Adipose tissue (tissue), 3 donors: ENCODE measurements around the gene RBM14. TPM values are rescaled to one million over a fixed set of nuclear protein-coding genes. Genes with fewer than 3 reads are reported as not detected.
"Not testable (repeated sequence)": the region's sequence is repeated elsewhere in the genome, so short reads cannot be mapped to it uniquely, and the experiment has no call there.

Source experiments
- H3K27ac ChIP-seq: one replicate; pipeline ENCODE4 v1.5.1; 2013; ENCODE audit warnings: low read depth, low read length
- WGBS, 3 donors: extraction: QIAGEN DNeasy Blood & Tissue Kit; methylation state at CpG; one replicate each; pipeline ENCODE4 v1.1.7; 2013; 5-methylcytosine and 5-hydroxymethylcytosine counted together
- polyA plus RNA-seq, 3 donors: library from polyadenylated mRNA; stranded (reverse); fragments of 200-250 nt; gene quantifications; one replicate each; pipeline ENCODE4 v1.2.3, GENCODE V29; 2013
- donor health status: healthy with polysubstance abuse.
- donor health status: Bipolar disorder and iron deficiency.
- donor health status: healthy.

Gene RBM14
- polyA plus RNA-seq, 3 donors = 21.1 to 35.3 (median 33.4) TPM

- WGBS, 3 donors = 51 to 65% (median 60%) methylated on average over 7 of the region's 7 CpGs
- no peak overlapping the region for H3K27ac ChIP-seq
Observed at GRCh38 chr11:66593650-66594049, 22.8 kb upstream of the RBM14 start.

GRCh38 chr11:66595245-66595904 lies 21.1 kb upstream of the RBM14 start:
- no peak overlapping the region for H3K27ac ChIP-seq

GRCh38 chr11:66598993-66599392 lies 17.4 kb upstream of the RBM14 start:
- 95 to 96% (median 96%) methylated on average over 6 of the region's 6 CpGs for WGBS, 3 donors
- H3K27ac ChIP-seq = no peak overlapping the region

More at GRCh38 chr11:66595245-66595904, 21.1 kb upstream of the RBM14 start:
- WGBS, 3 donors = 22 to 65% (median 41%) methylated on average over 5 of the region's 5 CpGs

DNA sequence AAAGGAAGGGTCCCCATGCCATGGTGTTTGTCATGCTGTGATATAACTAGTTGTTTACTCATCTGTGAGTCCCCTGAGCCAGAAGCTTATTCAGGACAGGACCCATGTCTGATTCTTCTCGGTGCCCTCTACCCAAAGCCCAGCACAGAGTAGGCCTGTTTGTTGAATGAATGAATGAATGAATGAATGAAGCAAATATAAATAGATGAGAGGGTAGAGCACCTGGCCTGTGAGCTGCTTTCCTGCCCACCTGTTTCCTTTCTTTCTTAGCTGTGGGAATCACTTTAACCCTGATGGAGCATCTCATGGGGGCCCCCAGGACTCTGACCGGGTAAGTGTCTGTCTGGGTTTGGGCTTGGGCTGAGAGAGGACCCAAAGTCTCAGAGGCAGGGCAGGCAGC lies 16.2 kb upstream of the RBM14 start:
- WGBS, 3 donors = 64 to 75% (median 71%) methylated on average over 2 of the region's 2 CpGs
- no peak overlapping the region for H3K27ac ChIP-seq

DNA sequence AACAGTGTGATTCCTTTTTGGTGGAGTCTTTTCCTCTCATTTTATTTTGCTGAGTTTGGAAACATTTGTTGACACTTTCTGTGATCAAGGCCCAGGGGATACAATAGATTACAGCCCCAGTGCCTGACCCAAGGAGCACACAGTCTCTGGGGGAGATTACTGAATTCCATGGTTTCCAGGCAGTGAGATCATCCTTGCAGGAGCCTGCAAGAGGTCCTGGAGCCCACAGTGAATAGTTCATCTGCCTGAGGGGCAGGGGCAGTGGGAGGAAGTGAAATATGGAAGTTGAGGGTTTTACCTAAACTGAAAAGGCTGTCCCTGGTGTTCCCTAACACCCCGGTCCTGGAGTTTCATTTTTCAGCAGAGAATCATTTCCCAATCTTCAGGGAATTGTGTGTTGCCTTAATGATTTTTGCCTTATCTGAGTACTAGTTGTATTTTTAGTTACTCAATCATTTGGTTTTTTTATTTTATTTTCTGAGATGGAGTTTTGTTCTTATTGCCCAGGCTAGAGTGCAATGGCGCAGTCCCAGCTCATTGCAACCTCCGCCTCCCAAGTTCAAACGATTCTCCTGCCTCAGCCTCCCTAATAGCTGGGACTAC lies 15.7 kb upstream of the RBM14 start:
- WGBS, 3 donors = 71 to 94% (median 72%) methylated on average over 4 of the region's 4 CpGs
- no peak overlapping the region for H3K27ac ChIP-seq

GRCh38 chr11:66603072-66603471 lies 13.4 kb upstream of the RBM14 start:
- H3K27ac ChIP-seq = no peak overlapping the region
- 96 to 98% (median 97%) methylated on average over 6 of the region's 6 CpGs for WGBS, 3 donors

- 72 to 90% (median 86%) methylated on average over 5 of the region's 5 CpGs for WGBS, 3 donors
- no peak overlapping the region for H3K27ac ChIP-seq
Observed at GRCh38 chr11:66604155-66604554, 12.3 kb upstream of the RBM14 start.

GRCh38 chr11:66606608-66607007 lies 9.8 kb upstream of the RBM14 start:
- not testable (repeated sequence) for H3K27ac ChIP-seq
- WGBS, 3 donors = 94 to 100% (median 98%) methylated on average over 3 of the region's 3 CpGs

DNA sequence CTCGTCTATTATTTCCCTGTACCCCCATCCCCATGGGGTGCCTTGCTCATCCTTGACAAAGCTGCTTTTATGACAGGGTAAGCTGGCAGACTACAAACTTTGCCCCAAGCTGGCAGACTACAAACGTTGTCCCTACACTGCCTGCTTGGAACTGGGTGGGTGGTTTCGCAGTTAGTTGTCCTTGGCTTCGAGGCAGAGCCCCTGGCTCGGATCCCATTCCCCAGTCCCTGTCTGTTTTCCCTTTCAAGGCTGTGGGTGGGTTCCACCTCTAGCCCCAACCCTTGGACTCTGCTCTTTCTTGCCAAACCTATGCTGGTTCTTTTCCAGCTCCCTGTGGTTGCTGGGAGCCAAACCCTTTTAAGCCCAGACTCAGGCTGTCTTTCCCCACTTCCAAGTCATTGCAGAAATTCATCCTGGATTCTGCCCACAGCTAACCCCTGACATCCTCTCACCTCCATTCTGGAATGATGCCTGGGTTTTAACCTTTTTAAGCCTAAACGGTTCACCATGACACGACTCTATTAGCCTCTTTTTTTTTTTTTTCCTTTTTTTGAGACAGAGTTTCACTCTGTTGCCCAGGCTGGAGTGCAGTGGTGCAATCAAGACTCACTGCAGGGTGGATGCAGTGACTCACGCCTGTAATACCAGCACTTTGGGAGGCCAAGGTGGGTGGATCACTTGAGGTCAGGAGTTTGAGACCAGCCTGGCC lies 9.2 kb upstream of the RBM14 start:
- WGBS, 3 donors = 20 to 50% (median 48%) methylated on average over 8 of the region's 8 CpGs
- H3K27ac ChIP-seq = no peak overlapping the region

GRCh38 chr11:66609721-66610617 lies 6.5 kb upstream of the RBM14 start:
- no peak overlapping the region for H3K27ac ChIP-seq
- WGBS, 3 donors = 56 to 64% (median 57%) methylated on average over 4 of the region's 4 CpGs

- WGBS, 3 donors = 94 to 100% (median 94%) methylated on average over 1 of the region's 1 CpG
Observed at GRCh38 chr11:66612458-66612857, 4.0 kb upstream of the RBM14 start.

GRCh38 chr11:66614073-66614472 lies 2.4 kb upstream of the RBM14 start:
- WGBS, 3 donors = 84 to 91% (median 88%) methylated on average over 13 of the region's 13 CpGs
- H3K27ac ChIP-seq = no peak overlapping the region

More at GRCh38 chr11:66612458-66612857, 4.0 kb upstream of the RBM14 start:
- H3K27ac ChIP-seq = no peak overlapping the region

- WGBS, 3 donors = 0 to 1% (median 0%) methylated on average over 35 to 38 of the region's 38 CpGs
- H3K27ac ChIP-seq = peak overlapping the region; percentile 82
Observed at GRCh38 chr11:66617155-66617834, 865 bp downstream of the RBM14 start.

GRCh38 chr11:66619080-66619554 lies 2.7 kb downstream of the RBM14 start:
- H3K27ac ChIP-seq = no peak overlapping the region
- WGBS, 3 donors = 20 to 38% (median 35%) methylated on average over 4 of the region's 4 CpGs

GRCh38 chr11:66624450-66624849 lies 8.0 kb downstream of the RBM14 start:
- WGBS, 3 donors = 82 to 83% (median 82%) methylated on average over 15 to 16 of the region's 16 CpGs

GRCh38 chr11:66625041-66625751 lies 8.8 kb downstream of the RBM14 start:
- WGBS, 3 donors = 93 to 94% (median 94%) methylated on average over 22 to 26 of the region's 26 CpGs
- H3K27ac ChIP-seq = no peak overlapping the region

More at GRCh38 chr11:66624450-66624849, 8.0 kb downstream of the RBM14 start:
- no peak overlapping the region for H3K27ac ChIP-seq

DNA sequence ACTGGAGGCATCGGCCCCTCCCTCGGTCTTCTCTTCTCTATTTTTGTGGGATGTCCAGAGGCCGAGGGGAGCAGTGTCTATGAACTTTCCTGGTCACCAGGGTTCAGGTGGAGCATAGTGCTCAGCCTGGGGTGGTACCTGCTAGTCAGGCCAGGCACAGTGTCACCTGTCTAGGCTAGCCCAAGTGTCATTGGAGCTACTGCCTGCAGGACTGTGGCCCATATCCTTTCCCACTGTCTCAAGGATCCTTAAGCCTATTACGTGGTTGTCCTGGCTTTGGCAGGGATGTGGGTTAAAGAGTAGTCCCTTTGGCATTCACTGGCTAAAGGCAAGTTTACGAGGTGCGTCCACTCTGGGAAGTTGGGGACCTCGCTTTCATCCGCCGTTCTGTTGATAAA lies 9.3 kb downstream of the RBM14 start:
- 77 to 92% (median 91%) methylated on average over 9 of the region's 9 CpGs for WGBS, 3 donors
- no peak overlapping the region for H3K27ac ChIP-seq
